Measurements from ENCODE around the gene ZNF584. TPM values are rescaled to one million over a fixed set of nuclear protein-coding genes. Genes with fewer than 3 reads are reported as not detected.

Gene ZNF584
- total and polyA plus RNA-seq, 4 donors, result 13.8 to 18.3 (median 16.1) TPM

GRCh38 chr19:58395220-58395978 lies 13.1 kb upstream of the ZNF584 start, which contains the start of gene RNF225:
RNF225 (plus strand) TSS chr19:58395656; CDS start chr19:58396090, 434 bp downstream.
- WGBS (ENCODE audit: insufficient coverage), result 39% methylated on average over 18 of the region's 21 CpGs
- Histone ChIP-seq H3K27ac (ENCODE audit: low read depth, low read length) (no peak within 1 kb of the TSS), H3K27me3 (ENCODE audit: control insufficient read depth, insufficient read depth, low read length) (peaks cover 10% of the 10 kb centered on the region), H3K9me3 (ENCODE audit: control insufficient read depth, insufficient read depth, low read length) (no peaks in the 10 kb centered on the region), H3K4me1 (ENCODE audit: control insufficient read depth, insufficient read depth, low read length) (peaks cover 19% of the 10 kb centered on the region), H3K36me3 (ENCODE audit: control insufficient read depth, insufficient read depth, low read length) (peaks cover 54% of the 10 kb centered on the region), H3K4me3 (ENCODE audit: low read depth, low read length) (peak within 1 kb of the TSS; percentile 9)
- DNase-seq (ENCODE audit: low read depth in 4 of 6, low spot score in 6 of 6), result no peak

GRCh38 chr19:58395979-58396627 lies 12.3 kb upstream of the ZNF584 start:
- Histone ChIP-seq H3K27me3 (ENCODE audit: control insufficient read depth, insufficient read depth, low read length) (peaks cover 10% of the 10 kb centered on the region), H3K9me3 (ENCODE audit: control insufficient read depth, insufficient read depth, low read length) (no peaks in the 10 kb centered on the region), H3K4me1 (ENCODE audit: control insufficient read depth, insufficient read depth, low read length) (peaks cover 26% of the 10 kb centered on the region), H3K36me3 (ENCODE audit: control insufficient read depth, insufficient read depth, low read length) (peaks cover 52% of the 10 kb centered on the region), H3K27ac (ENCODE audit: low read depth, low read length) (no peak overlapping the region), H3K4me3 (ENCODE audit: low read depth, low read length) (peak overlapping the region; percentile 9)
- 4% methylated on average over 69 of the region's 75 CpGs for WGBS (ENCODE audit: insufficient coverage)
- no peak for DNase-seq (ENCODE audit: low read depth in 4 of 6, low spot score in 6 of 6)

GRCh38 chr19:58396691-58397532 lies 11.5 kb upstream of the ZNF584 start:
- 30% methylated on average over 58 of the region's 58 CpGs for WGBS (ENCODE audit: insufficient coverage)

GRCh38 chr19:58397533-58398037 lies 10.9 kb upstream of the ZNF584 start:
- Histone ChIP-seq H3K36me3 (ENCODE audit: control insufficient read depth, insufficient read depth, low read length) (peaks cover 37% of the 10 kb centered on the region), H3K9me3 (ENCODE audit: control insufficient read depth, insufficient read depth, low read length) (no peaks in the 10 kb centered on the region), H3K4me1 (ENCODE audit: control insufficient read depth, insufficient read depth, low read length) (peaks cover 35% of the 10 kb centered on the region), H3K4me3 (ENCODE audit: low read depth, low read length) (no peak overlapping the region), H3K27ac (ENCODE audit: low read depth, low read length) (no peak overlapping the region), H3K27me3 (ENCODE audit: control insufficient read depth, insufficient read depth, low read length) (peaks cover 10% of the 10 kb centered on the region)
- WGBS (ENCODE audit: insufficient coverage), result 50% methylated on average over 6 of the region's 7 CpGs
- no peak for DNase-seq (ENCODE audit: low read depth in 4 of 6, low spot score in 6 of 6)

More at GRCh38 chr19:58396691-58397532, 11.5 kb upstream of the ZNF584 start:
- Histone ChIP-seq H3K36me3 (ENCODE audit: control insufficient read depth, insufficient read depth, low read length) (peaks cover 44% of the 10 kb centered on the region), H3K4me1 (ENCODE audit: control insufficient read depth, insufficient read depth, low read length) (peaks cover 29% of the 10 kb centered on the region), H3K27me3 (ENCODE audit: control insufficient read depth, insufficient read depth, low read length) (peaks cover 10% of the 10 kb centered on the region), H3K27ac (ENCODE audit: low read depth, low read length) (no peak overlapping the region), H3K4me3 (ENCODE audit: low read depth, low read length) (no peak overlapping the region), H3K9me3 (ENCODE audit: control insufficient read depth, insufficient read depth, low read length) (no peaks in the 10 kb centered on the region)
- DNase-seq (ENCODE audit: low read depth in 4 of 6, low spot score in 6 of 6), result no peak

GRCh38 chr19:58398087-58398486 lies 10.4 kb upstream of the ZNF584 start:
- peaks cover 35% of the 10 kb centered on the region for H3K4me1 ChIP-seq (ENCODE audit: control insufficient read depth, insufficient read depth, low read length)
- H3K27me3 ChIP-seq (ENCODE audit: control insufficient read depth, insufficient read depth, low read length), result peaks cover 10% of the 10 kb centered on the region
- WGBS (ENCODE audit: insufficient coverage), result 96% methylated on average over 3 of the region's 4 CpGs
- no peak overlapping the region for H3K27ac ChIP-seq (ENCODE audit: low read depth, low read length)
- H3K4me3 ChIP-seq (ENCODE audit: low read depth, low read length), result no peak overlapping the region
- DNase-seq (ENCODE audit: low read depth in 4 of 6, low spot score in 6 of 6), result no peak
- no peaks in the 10 kb centered on the region for H3K9me3 ChIP-seq (ENCODE audit: control insufficient read depth, insufficient read depth, low read length)
- H3K36me3 ChIP-seq (ENCODE audit: control insufficient read depth, insufficient read depth, low read length), result peaks cover 32% of the 10 kb centered on the region

GRCh38 chr19:58398545-58398944 lies 9.9 kb upstream of the ZNF584 start:
- WGBS (ENCODE audit: insufficient coverage), result 93% methylated on average over 3 of the region's 6 CpGs
- Histone ChIP-seq H3K9me3 (ENCODE audit: control insufficient read depth, insufficient read depth, low read length) (no peaks in the 10 kb centered on the region), H3K27me3 (ENCODE audit: control insufficient read depth, insufficient read depth, low read length) (peaks cover 10% of the 10 kb centered on the region), H3K4me1 (ENCODE audit: control insufficient read depth, insufficient read depth, low read length) (peaks cover 35% of the 10 kb centered on the region), H3K36me3 (ENCODE audit: control insufficient read depth, insufficient read depth, low read length) (peaks cover 28% of the 10 kb centered on the region), H3K27ac (ENCODE audit: low read depth, low read length) (no peak overlapping the region), H3K4me3 (ENCODE audit: low read depth, low read length) (no peak overlapping the region)
- DNase-seq (ENCODE audit: low read depth in 4 of 6, low spot score in 6 of 6), result no peak

GRCh38 chr19:58399903-58400302 lies 8.5 kb upstream of the ZNF584 start:
- H3K9me3 ChIP-seq (ENCODE audit: control insufficient read depth, insufficient read depth, low read length), result no peaks in the 10 kb centered on the region
- peak overlapping the region; percentile 82 for H3K27ac ChIP-seq (ENCODE audit: low read depth, low read length)
- peaks cover 14% of the 10 kb centered on the region for H3K36me3 ChIP-seq (ENCODE audit: control insufficient read depth, insufficient read depth, low read length)
- peaks cover 10% of the 10 kb centered on the region for H3K27me3 ChIP-seq (ENCODE audit: control insufficient read depth, insufficient read depth, low read length)
- WGBS (ENCODE audit: insufficient coverage), result 88% methylated on average over 3 of the region's 3 CpGs
- H3K4me3 ChIP-seq (ENCODE audit: low read depth, low read length), result peak overlapping the region; percentile 74
- H3K4me1 ChIP-seq (ENCODE audit: control insufficient read depth, insufficient read depth, low read length), result peaks cover 35% of the 10 kb centered on the region
- no peak for DNase-seq (ENCODE audit: low read depth in 4 of 6, low spot score in 6 of 6)

- Histone ChIP-seq H3K27me3 (ENCODE audit: control insufficient read depth, insufficient read depth, low read length) (peaks cover 7% of the 10 kb centered on the region), H3K27ac (ENCODE audit: low read depth, low read length) (peak overlapping the region; percentile 82), H3K4me3 (ENCODE audit: low read depth, low read length) (peak overlapping the region; percentile 74), H3K9me3 (ENCODE audit: control insufficient read depth, insufficient read depth, low read length) (no peaks in the 10 kb centered on the region), H3K36me3 (ENCODE audit: control insufficient read depth, insufficient read depth, low read length) (peaks cover 9% of the 10 kb centered on the region), H3K4me1 (ENCODE audit: control insufficient read depth, insufficient read depth, low read length) (peaks cover 35% of the 10 kb centered on the region)
- 36% methylated on average over 18 of the region's 18 CpGs for WGBS (ENCODE audit: insufficient coverage)
- DNase-seq (ENCODE audit: low read depth in 4 of 6, low spot score in 6 of 6), result peak in 2 of 6 donors; percentile 51 to 78
Observed at GRCh38 chr19:58400316-58400915, 8.0 kb upstream of the ZNF584 start.
